Measurements from ENCODE around the gene IL1B.

- TF ChIP-seq POLR2A (IDR thresholded peaks at IDR 0.05) (no peak), CTCF (IDR thresholded peaks at IDR 0.05) (no peak)
Measured at GRCh38 chr2:112803691-112804521, 32.7 kb downstream of the IL1B start.
